WTC11 (cell line): ENCODE results near the gene RPL12. TPM values are rescaled to one million over a fixed set of nuclear protein-coding genes. Genes with fewer than 3 reads are reported as not detected.
A peak's percentile ranks its signal among the peaks of the same experiment; 100 is the strongest.

Experiments used
- ATAC-seq: fragments of 200-7000 bp; cut with Tn5 transposase; 2 replicates; pipeline ENCODE4 v1.10.0; 2021; ENCODE audit warnings: mild to moderate bottlenecking, moderate library complexity
- CTCF ChIA-PET: fragments of 300-600 bp; sonication (Branson Sonifier 250); formaldehyde crosslinking; loops from one replicate; lab custom pipeline; 2021; ENCODE audit warnings: antibody characterized with exemption; lab: Charles Lee
- POLR2A ChIA-PET: fragments of 350-600 bp; sonication (Branson Sonifier 250); formaldehyde crosslinking; loops from one replicate; lab custom pipeline; 2021; ENCODE audit warnings: antibody characterized with exemption; lab: Charles Lee
- DNase-seq: peaks from one replicate; pipeline ENCODE4 v3.0.0; 2021; ENCODE audit warnings: low spot score
- H3K27ac Mint-ChIP-seq: 2 replicates; pipeline ENCODE4 v1.8.0; 2021; ENCODE audit warnings: mixed read lengths
- H3K27me3 Mint-ChIP-seq: 2 replicates; pipeline ENCODE4 v1.8.0; 2021; ENCODE audit warnings: low read depth, mild to moderate bottlenecking, moderate library complexity, mixed read lengths
- H3K36me3 Mint-ChIP-seq: 2 replicates; pipeline ENCODE4 v1.8.0; 2021; ENCODE audit warnings: mixed read lengths
- H3K4me1 Mint-ChIP-seq: 2 replicates; pipeline ENCODE4 v1.8.0; 2022; ENCODE audit warnings: mixed read lengths
- H3K4me3 Mint-ChIP-seq: 2 replicates; pipeline ENCODE4 v1.8.0; 2021; ENCODE audit warnings: mild to moderate bottlenecking, moderate library complexity, mixed read lengths
- H3K9me3 Mint-ChIP-seq: 2 replicates; pipeline ENCODE4 v1.8.0; 2021; ENCODE audit warnings: mixed read lengths
- ATF1 ChIP-seq: sonication (generic); formaldehyde crosslinking; IDR thresholded peaks from 2 replicates; pipeline ENCODE4 v1.8.1; 2023; ENCODE audit warnings: mild to moderate bottlenecking, moderate library complexity, missing genetic modification reagents
- E2F4 ChIP-seq: sonication (generic); formaldehyde crosslinking; IDR thresholded peaks from 2 replicates; pipeline ENCODE4 v1.8.1; 2022; ENCODE audit warnings: low read depth, mild to moderate bottlenecking, moderate library complexity, missing genetic modification reagents, borderline replicate concordance
- NR1H2 ChIP-seq: sonication (generic); formaldehyde crosslinking; IDR thresholded peaks from 2 replicates; pipeline ENCODE4 v1.9.0; 2021; ENCODE audit warnings: mild to moderate bottlenecking, moderate library complexity, missing genetic modification reagents
- OVOL2 ChIP-seq: fragments of 250-450 bp; sonication (Bioruptor Pico); IDR thresholded peaks from 2 replicates; pipeline ENCODE4 v1.9.0; 2021; ENCODE audit warnings: mild to moderate bottlenecking, borderline replicate concordance
- SMAD3 ChIP-seq: sonication (generic); formaldehyde crosslinking; IDR thresholded peaks from 2 replicates; pipeline ENCODE4 v1.8.0; 2022; ENCODE audit warnings: missing genetic modification reagents, mild to moderate bottlenecking, borderline replicate concordance
- TCF7 ChIP-seq: sonication (generic); formaldehyde crosslinking; IDR thresholded peaks from 2 replicates; pipeline ENCODE4 v1.8.0; 2022; ENCODE audit warnings: mild to moderate bottlenecking, low read depth, missing genetic modification reagents, moderate library complexity
- ZBTB21 ChIP-seq: sonication (generic); formaldehyde crosslinking; IDR thresholded peaks from 2 replicates; pipeline ENCODE4 v1.8.1; 2023; ENCODE audit warnings: mild to moderate bottlenecking, missing genetic modification reagents, borderline replicate concordance
- ZNF281 ChIP-seq: sonication (generic); formaldehyde crosslinking; IDR thresholded peaks from 2 replicates; pipeline ENCODE4 v1.8.0; 2023; ENCODE audit warnings: mild to moderate bottlenecking, missing genetic modification reagents
- ZNF416 ChIP-seq: fragments of 250-450 bp; sonication (Bioruptor Pico); IDR thresholded peaks from 2 replicates; pipeline ENCODE4 v1.9.0; 2021; ENCODE audit warnings: mild to moderate bottlenecking, inconsistent platforms
- ZNF423 ChIP-seq: fragments of 250-450 bp; sonication (Bioruptor Pico); IDR thresholded peaks from 2 replicates; pipeline ENCODE4 v2.1.2; 2022; ENCODE audit warnings: mild to moderate bottlenecking, moderate library complexity
- ZNF425 ChIP-seq: fragments of 250-450 bp; sonication (Bioruptor Pico); conservative IDR thresholded peaks from 2 replicates; pipeline ENCODE4 v1.9.0; 2021; ENCODE audit warnings: mild to moderate bottlenecking
- total RNA-seq: library from RNA; stranded (reverse); gene quantifications from 3 replicates; pipeline ENCODE4 v1.2.3, GENCODE V29; 2021
- TF ChIP-seq, protein P1 (sequence below): sonication (generic); formaldehyde crosslinking; IDR thresholded peaks from 2 replicates; pipeline ENCODE4 v1.8.1; 2023; ENCODE audit warnings: mild to moderate bottlenecking, moderate library complexity, missing genetic modification reagents
- TF ChIP-seq, protein P2 (sequence below): fragments of 250-450 bp; sonication (Bioruptor Pico); IDR thresholded peaks from 2 replicates; pipeline ENCODE4 v1.9.0; 2021; ENCODE audit warnings: mild to moderate bottlenecking, borderline replicate concordance
- TF ChIP-seq, protein P3 (sequence below): sonication (generic); formaldehyde crosslinking; IDR thresholded peaks from 2 replicates; pipeline ENCODE4 v1.8.1; 2023; ENCODE audit warnings: mild to moderate bottlenecking, missing genetic modification reagents

Gene RPL12
- total RNA-seq, 1 experiment from 2014 or later: 1,902 TPM

- peak overlapping the region; percentile 99 for H3K27ac Mint-ChIP-seq
- DNase-seq (no peak), ATAC-seq (no peak)
- ChIA-PET POLR2A (no interaction called here), CTCF (interaction anchor here (0.5 to 1.7 kb wide), 4 partner anchors 10 to 670 kb away, joined by 3 to 4 read pairs (median 4); partner anchors contain the start of gene SLC2A8)
- no peaks in the 10 kb centered on the region for H3K9me3 Mint-ChIP-seq
- TF ChIP-seq, protein P1, sequence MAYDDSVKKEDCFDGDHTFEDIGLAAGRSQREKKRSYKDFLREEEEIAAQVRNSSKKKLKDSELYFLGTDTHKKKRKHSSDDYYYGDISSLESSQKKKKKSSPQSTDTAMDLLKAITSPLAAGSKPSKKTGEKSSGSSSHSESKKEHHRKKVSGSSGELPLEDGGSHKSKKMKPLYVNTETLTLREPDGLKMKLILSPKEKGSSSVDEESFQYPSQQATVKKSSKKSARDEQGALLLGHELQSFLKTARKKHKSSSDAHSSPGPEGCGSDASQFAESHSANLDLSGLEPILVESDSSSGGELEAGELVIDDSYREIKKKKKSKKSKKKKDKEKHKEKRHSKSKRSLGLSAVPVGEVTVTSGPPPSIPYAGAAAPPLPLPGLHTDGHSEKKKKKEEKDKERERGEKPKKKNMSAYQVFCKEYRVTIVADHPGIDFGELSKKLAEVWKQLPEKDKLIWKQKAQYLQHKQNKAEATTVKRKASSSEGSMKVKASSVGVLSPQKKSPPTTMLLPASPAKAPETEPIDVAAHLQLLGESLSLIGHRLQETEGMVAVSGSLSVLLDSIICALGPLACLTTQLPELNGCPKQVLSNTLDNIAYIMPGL: 0 out of 2 replicates have a peak, but pooled peaks have one; percentile 5
- TF ChIP-seq, protein P2, sequence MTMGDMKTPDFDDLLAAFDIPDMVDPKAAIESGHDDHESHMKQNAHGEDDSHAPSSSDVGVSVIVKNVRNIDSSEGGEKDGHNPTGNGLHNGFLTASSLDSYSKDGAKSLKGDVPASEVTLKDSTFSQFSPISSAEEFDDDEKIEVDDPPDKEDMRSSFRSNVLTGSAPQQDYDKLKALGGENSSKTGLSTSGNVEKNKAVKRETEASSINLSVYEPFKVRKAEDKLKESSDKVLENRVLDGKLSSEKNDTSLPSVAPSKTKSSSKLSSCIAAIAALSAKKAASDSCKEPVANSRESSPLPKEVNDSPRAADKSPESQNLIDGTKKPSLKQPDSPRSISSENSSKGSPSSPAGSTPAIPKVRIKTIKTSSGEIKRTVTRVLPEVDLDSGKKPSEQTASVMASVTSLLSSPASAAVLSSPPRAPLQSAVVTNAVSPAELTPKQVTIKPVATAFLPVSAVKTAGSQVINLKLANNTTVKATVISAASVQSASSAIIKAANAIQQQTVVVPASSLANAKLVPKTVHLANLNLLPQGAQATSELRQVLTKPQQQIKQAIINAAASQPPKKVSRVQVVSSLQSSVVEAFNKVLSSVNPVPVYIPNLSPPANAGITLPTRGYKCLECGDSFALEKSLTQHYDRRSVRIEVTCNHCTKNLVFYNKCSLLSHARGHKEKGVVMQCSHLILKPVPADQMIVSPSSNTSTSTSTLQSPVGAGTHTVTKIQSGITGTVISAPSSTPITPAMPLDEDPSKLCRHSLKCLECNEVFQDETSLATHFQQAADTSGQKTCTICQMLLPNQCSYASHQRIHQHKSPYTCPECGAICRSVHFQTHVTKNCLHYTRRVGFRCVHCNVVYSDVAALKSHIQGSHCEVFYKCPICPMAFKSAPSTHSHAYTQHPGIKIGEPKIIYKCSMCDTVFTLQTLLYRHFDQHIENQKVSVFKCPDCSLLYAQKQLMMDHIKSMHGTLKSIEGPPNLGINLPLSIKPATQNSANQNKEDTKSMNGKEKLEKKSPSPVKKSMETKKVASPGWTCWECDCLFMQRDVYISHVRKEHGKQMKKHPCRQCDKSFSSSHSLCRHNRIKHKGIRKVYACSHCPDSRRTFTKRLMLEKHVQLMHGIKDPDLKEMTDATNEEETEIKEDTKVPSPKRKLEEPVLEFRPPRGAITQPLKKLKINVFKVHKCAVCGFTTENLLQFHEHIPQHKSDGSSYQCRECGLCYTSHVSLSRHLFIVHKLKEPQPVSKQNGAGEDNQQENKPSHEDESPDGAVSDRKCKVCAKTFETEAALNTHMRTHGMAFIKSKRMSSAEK (CRISPR knock-in tag): peak; percentile 67; the same call in 1 of the 2 replicates
- 0 out of 2 replicates have a peak, but pooled peaks have one; percentile 21 for TF ChIP-seq ZNF281 (CRISPR knock-in tag)
- TF ChIP-seq, protein P3, sequence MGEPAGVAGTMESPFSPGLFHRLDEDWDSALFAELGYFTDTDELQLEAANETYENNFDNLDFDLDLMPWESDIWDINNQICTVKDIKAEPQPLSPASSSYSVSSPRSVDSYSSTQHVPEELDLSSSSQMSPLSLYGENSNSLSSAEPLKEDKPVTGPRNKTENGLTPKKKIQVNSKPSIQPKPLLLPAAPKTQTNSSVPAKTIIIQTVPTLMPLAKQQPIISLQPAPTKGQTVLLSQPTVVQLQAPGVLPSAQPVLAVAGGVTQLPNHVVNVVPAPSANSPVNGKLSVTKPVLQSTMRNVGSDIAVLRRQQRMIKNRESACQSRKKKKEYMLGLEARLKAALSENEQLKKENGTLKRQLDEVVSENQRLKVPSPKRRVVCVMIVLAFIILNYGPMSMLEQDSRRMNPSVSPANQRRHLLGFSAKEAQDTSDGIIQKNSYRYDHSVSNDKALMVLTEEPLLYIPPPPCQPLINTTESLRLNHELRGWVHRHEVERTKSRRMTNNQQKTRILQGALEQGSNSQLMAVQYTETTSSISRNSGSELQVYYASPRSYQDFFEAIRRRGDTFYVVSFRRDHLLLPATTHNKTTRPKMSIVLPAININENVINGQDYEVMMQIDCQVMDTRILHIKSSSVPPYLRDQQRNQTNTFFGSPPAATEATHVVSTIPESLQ (CRISPR knock-in tag): no peak
- TF ChIP-seq SMAD3 (CRISPR knock-in tag): peak; percentile 46; the same call in 1 of the 2 replicates
- H3K27me3 Mint-ChIP-seq: no peaks in the 10 kb centered on the region
- peaks cover 32% of the 10 kb centered on the region for H3K4me1 Mint-ChIP-seq
- peaks cover 80% of the 10 kb centered on the region for H3K36me3 Mint-ChIP-seq
- peak overlapping the region; percentile 97 for H3K4me3 Mint-ChIP-seq
These were observed 3.6 kb downstream of the RPL12 start for GRCh38 chr9:127447416-127448111.

GRCh38 chr9:127446713-127447415 lies 4.3 kb downstream of the RPL12 start:
- DNase-seq (no peak), ATAC-seq (no peak)
- H3K36me3 Mint-ChIP-seq: peaks cover 87% of the 10 kb centered on the region
- ChIA-PET CTCF (interaction anchor here (0.5 to 1.7 kb wide), 4 partner anchors 9 to 671 kb away, joined by 3 to 4 read pairs (median 4); partner anchors contain the start of gene SLC2A8), POLR2A (interaction anchor here (0.9 kb wide), 1 partner anchor 23 kb away, joined by 3 read pairs; the partner anchor contains the start of gene ZNF79)
- H3K27ac Mint-ChIP-seq: peak overlapping the region; percentile 99
- H3K4me1 Mint-ChIP-seq: peaks cover 27% of the 10 kb centered on the region
- H3K27me3 Mint-ChIP-seq: no peaks in the 10 kb centered on the region
- no peaks in the 10 kb centered on the region for H3K9me3 Mint-ChIP-seq
- H3K4me3 Mint-ChIP-seq: no peak overlapping the region
- TF ChIP-seq ZNF423 (CRISPR knock-in tag): no peak
- TF ChIP-seq, protein P1: 0 out of 2 replicates have a peak, but pooled peaks have one; percentile 14
- TF ChIP-seq ZNF425 (CRISPR knock-in tag): no peak
- TF ChIP-seq E2F4: no peak
- no peak for TF ChIP-seq ZNF416
- TF ChIP-seq OVOL2 (CRISPR knock-in tag): no peak
- no peak for TF ChIP-seq TCF7 (CRISPR knock-in tag)
- peak; percentile 36; the same call in 1 of the 2 replicates for TF ChIP-seq ATF1 (CRISPR knock-in tag)
- no peak for TF ChIP-seq ZBTB21 (CRISPR knock-in tag)
- TF ChIP-seq NR1H2: no peak
